ENCODE data around the gene MAMSTR.

The MAMSTR gene

GRCh38 chr19:48746110-48746509 is 26.6 kb upstream of the MAMSTR start:
- DNase-seq: no peak

- DNase-seq: peak in 1 of 2 experiments; percentile 76
Measured at GRCh38 chr19:48745208-48745995, 25.9 kb upstream of the MAMSTR start.

GRCh38 chr19:48742096-48742495 is 22.6 kb upstream of the MAMSTR start:
- no peak for DNase-seq

GRCh38 chr19:48741129-48741999 is 21.8 kb upstream of the MAMSTR start:
- DNase-seq: no peak

GRCh38 chr19:48740164-48740972 is 20.8 kb upstream of the MAMSTR start, which contains the start of gene RASIP1:
RASIP1 (minus strand) TSS chr19:48740610; CDS start chr19:48740282, 328 bp downstream.
- no peak for DNase-seq

- DNase-seq: peak; percentile 82 to 91
Measured at GRCh38 chr19:48739404-48740163, 20.1 kb upstream of the MAMSTR start.

- peak; percentile 90 to 97 for DNase-seq
Measured at GRCh38 chr19:48738557-48739403, 19.3 kb upstream of the MAMSTR start.

GRCh38 chr19:48737360-48737998 is 18.0 kb upstream of the MAMSTR start:
- peak in 1 of 2 experiments; percentile 43 for DNase-seq

- no peak for DNase-seq
Measured at GRCh38 chr19:48735031-48735615, 15.6 kb upstream of the MAMSTR start.

GRCh38 chr19:48734625-48735024 is 15.1 kb upstream of the MAMSTR start:
- no peak for DNase-seq

- DNase-seq: no peak
Measured at GRCh38 chr19:48731452-48731851, 11.9 kb upstream of the MAMSTR start.

- no peak for DNase-seq
Measured at GRCh38 chr19:48728911-48729664, 9.6 kb upstream of the MAMSTR start.

GRCh38 chr19:48726556-48726955 is 7.0 kb upstream of the MAMSTR start:
- DNase-seq: no peak

GRCh38 chr19:48724796-48725753 is 5.5 kb upstream of the MAMSTR start:
- peak in 1 of 2 experiments; percentile 53 for DNase-seq

GRCh38 chr19:48722196-48722708 is 2.7 kb upstream of the MAMSTR start:
- DNase-seq: no peak

- peak; percentile 99 to 100 for DNase-seq
Measured at GRCh38 chr19:48720613-48721296, 1.2 kb upstream of the MAMSTR start.

GRCh38 chr19:48720251-48720612 is 707 bp upstream of the MAMSTR start:
- no peak for DNase-seq

All from NCI-H524 (cell line).